ENCODE data around the gene TSPAN16.

DNA sequence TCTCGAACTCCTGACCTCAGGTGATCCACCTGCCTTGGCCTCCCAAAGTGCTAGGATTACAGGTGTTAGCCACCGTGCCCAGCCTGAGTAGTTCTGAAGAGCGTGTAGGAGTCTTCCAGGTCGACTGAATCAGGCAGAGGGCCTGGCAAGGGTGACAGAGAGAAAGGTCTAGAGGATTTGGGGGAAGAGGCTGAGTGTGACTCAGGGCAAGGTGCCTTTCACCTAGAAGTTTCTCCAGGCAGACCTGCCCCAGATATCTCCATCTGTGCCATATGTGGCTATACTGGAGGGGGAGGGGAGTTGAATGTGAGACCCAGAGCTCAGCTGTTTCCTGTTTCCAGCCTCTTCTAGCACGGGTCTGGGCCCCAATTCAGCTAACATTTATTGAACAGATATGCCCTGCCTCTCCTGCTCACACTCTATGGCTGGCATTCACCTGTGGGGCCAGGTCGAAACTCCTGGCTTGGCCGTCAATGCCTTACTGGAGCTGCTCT, 51.6 kb downstream of the TSPAN16 start:
- TF ChIP-seq CTCF (IDR thresholded peaks at IDR 0.05; ENCODE audit: low read length) (no peak), EZH2 (optimal IDR thresholded peaks at IDR 0.05; ENCODE audit: low read depth, low read length) (no peak), EZH2phosphoT487 (IDR thresholded peaks at IDR 0.05; ENCODE audit: low read length) (no peak)

All from MM.1S (cell line).